Thymus (tissue), 11 donors: Measurements from ENCODE around the gene MYH10. TPM values are rescaled to one million over a fixed set of nuclear protein-coding genes. Genes with fewer than 3 reads are reported as not detected.

ENCODE experiments used
- DNase-seq, 9 donors: peaks; one replicate each; pipeline ENCODE4 v3.0.0-alpha.2; 2013; ENCODE audit warnings: low spot score in 9 of 9, low read depth in 6 of 9, missing footprints in 1 of 9
- H3K27ac ChIP-seq, 2 donors: one replicate each; pipeline ENCODE4 v1.5.1; 2013; ENCODE audit warnings: control low read depth in 1 of 2, low read depth in 1 of 2, low read length in 1 of 2, mild to moderate bottlenecking in 1 of 2, moderate library complexity in 1 of 2
- H3K27me3 ChIP-seq, 2 donors: one replicate each; pipeline ENCODE4 v1.5.1; 2013; ENCODE audit warnings: low read length in 1 of 2; ENCODE audit not compliant: control insufficient read depth in 2 of 2, insufficient read depth in 1 of 2
- H3K36me3 ChIP-seq, 2 donors: one replicate each; pipeline ENCODE4 v1.5.1; 2013; ENCODE audit warnings: low read length in 1 of 2, mild to moderate bottlenecking in 1 of 2, moderate library complexity in 1 of 2; ENCODE audit not compliant: control insufficient read depth in 2 of 2, insufficient read depth in 2 of 2
- H3K4me1 ChIP-seq, 2 donors: one replicate each; pipeline ENCODE4 v1.5.1; 2013; ENCODE audit warnings: low read length in 2 of 2; ENCODE audit not compliant: control insufficient read depth in 2 of 2, insufficient read depth in 2 of 2
- H3K4me3 ChIP-seq, 2 donors: one replicate each; pipeline ENCODE4 v1.5.1; 2013; ENCODE audit warnings: low read length in 2 of 2, control low read depth in 1 of 2, mild to moderate bottlenecking in 1 of 2
- H3K9me3 ChIP-seq, 2 donors: one replicate each; pipeline ENCODE4 v1.5.1; 2013; ENCODE audit warnings: low read length in 1 of 2, mild to moderate bottlenecking in 1 of 2; ENCODE audit not compliant: control insufficient read depth in 2 of 2, insufficient read depth in 1 of 2
- WGBS: extraction: QIAGEN DNeasy Blood & Tissue Kit; methylation state at CpG from one replicate; pipeline ENCODE4 v1.1.7; 2013; 5-methylcytosine and 5-hydroxymethylcytosine counted together
- polyA plus RNA-seq: library from polyadenylated mRNA; stranded (reverse); fragments of 200-250 nt; gene quantifications from one replicate; pipeline ENCODE4 v1.2.3, GENCODE V29; 2013
- total RNA-seq: library from RNA; stranded (reverse); fragments of 120-200 nt; gene quantifications from one replicate; pipeline ENCODE4 v1.2.4, GENCODE V29; 2013
- donor health status: healthy.

MYH10 gene
- total and polyA plus RNA-seq, 2 donors: 4.2 to 13.2 TPM

DNA sequence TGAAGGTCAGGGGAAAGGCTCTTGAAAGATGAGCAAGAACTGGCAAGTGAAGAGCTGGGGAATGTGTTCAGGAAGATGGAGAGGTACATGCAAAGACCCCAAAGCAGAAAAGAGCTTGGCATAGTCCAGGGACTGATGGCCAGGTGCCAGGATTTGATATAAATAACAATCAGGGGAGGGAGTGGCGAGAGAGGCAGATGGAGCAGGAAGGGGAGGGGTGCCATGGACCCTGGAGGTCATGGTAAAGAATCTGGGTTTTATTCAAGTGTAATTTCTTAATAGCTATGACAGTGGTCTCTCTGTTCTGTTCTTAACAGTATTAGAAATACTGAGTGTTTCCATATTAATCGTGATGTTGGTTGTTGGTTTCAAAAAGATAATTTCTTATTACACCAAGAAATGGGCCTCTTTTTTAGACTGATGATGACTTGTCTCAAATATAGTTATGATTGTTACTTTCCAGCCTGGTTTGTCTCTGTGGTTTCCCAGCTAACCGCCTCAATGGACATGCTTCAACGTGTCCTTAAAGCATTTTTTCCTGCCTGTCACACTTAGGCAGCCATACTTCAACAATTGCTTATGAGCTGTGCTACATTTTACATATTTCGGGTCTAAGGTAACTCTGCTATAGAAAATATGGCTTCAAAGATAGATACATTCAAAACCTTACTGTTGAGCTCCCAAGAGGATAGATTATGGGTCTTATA, 49.4 kb downstream of the MYH10 start:
- DNase-seq: no peak
- WGBS: 92% methylated on average over 5 of the region's 5 CpGs
- Histone ChIP-seq H3K4me3 (no peak overlapping the region), H3K4me1 (no peaks in the 10 kb centered on the region), H3K27ac (peak overlapping the region in 1 of 2 donors; percentile 37), H3K9me3 (no peaks in the 10 kb centered on the region), H3K27me3 (no peaks in the 10 kb centered on the region), H3K36me3 (peaks cover 0 to 2% of the 10 kb centered on the region in 2 donors)

DNA sequence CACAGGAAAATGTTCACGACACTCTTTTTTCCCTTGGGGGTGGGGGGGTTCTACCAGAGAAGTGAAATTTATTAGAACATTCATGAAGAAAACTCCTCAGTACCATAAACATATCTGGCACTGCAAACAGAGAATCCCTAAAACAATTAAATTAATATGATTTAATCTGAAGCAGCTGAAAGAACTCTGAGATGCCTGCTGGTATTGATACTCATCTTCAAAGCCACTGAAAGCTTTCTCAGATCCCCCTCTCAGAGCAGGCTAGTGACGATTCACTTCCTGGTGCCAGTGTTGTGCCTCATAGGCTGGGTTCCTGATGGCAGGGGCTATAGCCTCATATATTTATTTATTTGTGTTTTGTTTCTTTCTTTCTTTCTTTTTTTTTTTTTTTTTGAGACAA, 52.7 kb downstream of the MYH10 start:
- Histone ChIP-seq H3K4me3 (no peak overlapping the region), H3K36me3 (peaks cover 0 to 2% of the 10 kb centered on the region in 2 donors), H3K27ac (no peak overlapping the region), H3K4me1 (no peaks in the 10 kb centered on the region), H3K9me3 (no peaks in the 10 kb centered on the region), H3K27me3 (no peaks in the 10 kb centered on the region)
- DNase-seq: peak in 2 of 9 donors; percentile 1 to 4
- 79% methylated on average over 2 of the region's 2 CpGs for WGBS

DNA sequence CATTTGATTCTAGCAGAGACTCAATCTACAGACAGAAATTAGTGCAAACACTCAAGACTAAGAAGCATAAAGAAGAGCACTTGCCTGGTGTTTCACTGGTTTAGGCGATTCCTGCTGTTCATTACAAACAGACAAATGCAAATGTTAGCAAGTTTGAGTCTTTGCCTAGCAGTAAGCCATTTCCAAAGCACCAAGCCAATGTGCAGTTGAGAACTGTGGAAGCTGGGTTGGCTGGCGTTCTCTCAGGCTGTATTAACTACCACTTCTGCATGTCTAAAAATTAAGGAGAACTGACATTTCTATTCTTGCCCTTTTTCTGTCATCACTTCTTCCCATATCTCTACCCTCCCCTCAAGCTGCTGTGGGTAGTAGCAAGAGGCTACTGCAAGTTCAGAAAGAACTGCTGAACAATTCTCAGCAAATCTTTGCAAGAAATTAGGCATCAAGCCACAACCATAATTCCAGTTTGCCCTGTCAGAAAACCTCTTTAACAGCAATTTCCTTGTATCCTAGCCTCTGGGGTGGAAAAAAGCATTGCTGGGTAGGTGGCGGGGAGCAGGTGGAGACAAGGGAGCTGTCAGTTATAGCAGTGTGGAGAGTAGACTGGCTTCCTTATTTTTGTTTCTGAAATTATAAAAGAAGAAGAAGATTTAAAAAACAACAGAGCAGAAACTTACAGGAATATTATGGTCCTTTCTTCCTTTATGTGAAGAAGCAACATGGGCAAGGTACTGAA, 53.8 kb downstream of the MYH10 start:
- no peak overlapping the region for H3K4me3 ChIP-seq
- H3K27me3 ChIP-seq: no peaks in the 10 kb centered on the region
- H3K36me3 ChIP-seq: peaks cover 0 to 2% of the 10 kb centered on the region in 2 donors
- H3K27ac ChIP-seq: no peak overlapping the region
- no peaks in the 10 kb centered on the region for H3K9me3 ChIP-seq
- no peaks in the 10 kb centered on the region for H3K4me1 ChIP-seq
- no peak for DNase-seq
- 98% methylated on average over 3 of the region's 3 CpGs for WGBS

DNA sequence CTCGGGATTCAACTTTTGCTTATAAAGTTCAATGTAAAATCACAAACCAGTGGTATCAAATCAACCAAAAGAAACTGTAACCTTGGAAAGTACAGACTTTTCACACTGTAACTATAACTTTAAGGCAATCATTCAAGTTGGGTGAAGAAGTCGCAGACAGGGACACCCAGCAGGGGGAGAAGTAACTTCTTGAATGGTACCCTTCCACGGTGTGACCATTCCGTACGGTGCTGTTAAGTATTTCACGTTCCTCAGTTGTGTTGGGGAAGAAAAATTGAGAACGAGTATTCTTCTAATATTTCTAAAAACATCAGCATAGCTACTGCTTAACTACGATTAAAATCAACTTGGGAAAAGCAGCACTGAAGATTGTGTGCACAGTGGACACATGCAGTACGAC, 55.8 kb downstream of the MYH10 start:
- no peaks in the 10 kb centered on the region for H3K4me1 ChIP-seq
- no peaks in the 10 kb centered on the region for H3K9me3 ChIP-seq
- WGBS: 96% methylated on average over 9 of the region's 9 CpGs
- peaks cover 0 to 2% of the 10 kb centered on the region in 2 donors for H3K36me3 ChIP-seq
- no peak overlapping the region for H3K4me3 ChIP-seq
- no peak for DNase-seq
- H3K27me3 ChIP-seq: no peaks in the 10 kb centered on the region
- H3K27ac ChIP-seq: no peak overlapping the region

DNA sequence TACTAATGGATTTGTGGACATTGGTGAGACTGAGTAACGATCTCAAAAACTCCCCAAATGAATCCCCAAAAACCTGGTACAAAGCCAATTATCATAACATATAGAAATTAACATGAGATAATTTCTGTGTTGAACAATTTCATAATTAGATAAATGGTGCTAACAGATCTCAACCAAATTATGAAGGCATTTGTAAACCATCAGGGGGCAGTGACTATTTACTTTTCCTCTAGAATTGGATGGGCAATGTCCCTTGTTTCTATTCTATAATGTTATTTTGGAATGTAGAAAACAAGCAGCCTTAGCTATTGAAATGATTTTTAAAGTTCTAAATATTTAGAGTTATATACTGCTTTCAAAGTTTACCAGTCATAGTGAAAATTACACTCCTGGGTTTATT, 57.8 kb downstream of the MYH10 start:
- no peak overlapping the region for H3K27ac ChIP-seq
- DNase-seq: no peak
- 95% methylated on average over 1 of the region's 1 CpG for WGBS

DNA sequence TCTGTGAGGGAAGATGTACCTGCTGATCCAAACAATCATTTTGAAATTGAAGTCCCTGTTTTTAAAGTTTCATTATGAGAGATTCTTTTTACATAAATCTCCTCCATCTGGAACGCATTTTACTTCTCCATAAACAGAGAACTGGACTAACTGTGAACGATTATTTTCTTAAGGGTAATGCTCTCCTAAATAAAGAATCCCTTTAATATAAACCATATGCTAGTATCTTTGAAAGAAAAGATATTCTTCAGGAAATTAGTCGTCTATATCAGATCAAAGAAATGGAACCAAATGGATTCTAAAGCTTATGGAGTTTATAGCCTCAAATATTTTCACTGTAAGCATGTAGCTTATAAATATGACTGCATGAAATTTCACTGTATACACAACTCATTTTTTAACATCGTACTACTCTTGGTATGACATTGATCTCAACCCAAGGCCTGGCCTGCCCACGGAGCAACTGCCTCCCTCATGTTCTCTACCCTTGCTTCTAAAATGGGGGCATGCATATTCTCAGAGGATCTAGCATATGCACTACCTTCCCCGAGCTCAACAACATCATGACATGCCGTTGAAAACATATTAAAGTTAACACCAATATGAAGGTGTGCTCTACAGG, 66.4 kb downstream of the MYH10 start:
- WGBS: 82% methylated on average over 7 of the region's 7 CpGs
- Histone ChIP-seq H3K27ac (no peak overlapping the region), H3K9me3 (no peaks in the 10 kb centered on the region), H3K36me3 (no peaks in the 10 kb centered on the region), H3K4me1 (no peaks in the 10 kb centered on the region), H3K4me3 (no peak overlapping the region), H3K27me3 (no peaks in the 10 kb centered on the region)
- no peak for DNase-seq

More for the DNA sequence above, 57.8 kb downstream of the MYH10 start:
- Histone ChIP-seq H3K4me1 (no peaks in the 10 kb centered on the region), H3K36me3 (peaks cover 0 to 2% of the 10 kb centered on the region in 2 donors), H3K4me3 (no peak overlapping the region), H3K9me3 (no peaks in the 10 kb centered on the region), H3K27me3 (no peaks in the 10 kb centered on the region)

DNA sequence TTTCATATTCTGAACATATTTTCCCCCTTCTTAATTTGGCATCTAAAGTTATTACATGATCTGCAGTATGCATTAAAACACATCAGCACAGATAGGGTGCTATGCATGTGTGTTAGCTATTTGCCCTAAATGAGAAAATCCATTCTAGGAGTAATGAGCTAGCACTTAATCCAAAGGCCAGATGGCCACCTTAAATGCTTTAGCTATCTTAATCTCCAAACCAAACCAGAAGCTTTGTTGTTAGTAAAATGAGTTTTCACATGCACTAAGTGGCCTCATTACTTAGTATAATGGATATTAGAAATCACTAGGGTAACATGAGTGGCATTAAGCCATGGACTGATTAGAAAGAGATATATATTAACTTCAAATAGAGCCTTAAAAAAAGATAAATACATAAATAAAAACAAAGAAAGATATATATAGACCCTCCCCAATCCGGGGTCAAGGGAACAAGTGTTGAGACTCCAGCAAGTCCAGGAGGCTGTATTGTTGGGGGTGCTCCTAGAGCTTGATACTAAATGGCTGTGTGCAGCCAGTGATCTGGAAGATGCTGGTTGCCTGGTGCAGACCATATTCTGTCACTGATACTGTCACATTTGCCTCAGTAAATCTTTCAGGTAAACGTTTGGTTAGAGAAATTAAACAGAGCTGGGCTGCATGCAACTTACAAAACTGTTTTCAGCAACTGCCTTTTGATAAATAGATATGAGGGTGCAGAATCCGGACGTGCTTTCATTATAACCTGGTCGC, 67.3 kb downstream of the MYH10 start:
- Histone ChIP-seq H3K9me3 (no peaks in the 10 kb centered on the region), H3K27ac (no peak overlapping the region), H3K4me3 (no peak overlapping the region), H3K36me3 (no peaks in the 10 kb centered on the region), H3K4me1 (no peaks in the 10 kb centered on the region), H3K27me3 (no peaks in the 10 kb centered on the region)
- 95% methylated on average over 5 of the region's 5 CpGs for WGBS
- no peak for DNase-seq

DNA sequence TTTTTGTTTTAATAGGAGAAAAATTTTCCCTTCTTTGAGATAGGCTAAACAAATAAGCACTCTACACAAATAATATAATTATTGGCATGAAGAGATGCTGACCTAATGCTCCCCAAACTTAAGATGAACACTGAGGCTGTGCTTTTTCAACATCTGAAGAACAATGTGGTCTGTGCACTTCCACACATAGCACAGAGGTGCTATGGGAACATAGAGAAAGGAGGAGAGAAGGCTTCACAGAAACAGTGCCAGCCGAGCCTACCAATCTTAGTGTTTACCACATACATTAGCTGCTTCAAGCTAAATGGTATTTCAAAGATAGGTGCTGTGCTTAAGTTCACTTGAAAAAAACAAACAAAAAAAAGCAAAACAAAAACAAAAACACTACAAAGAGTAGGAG, 72.4 kb downstream of the MYH10 start:
- Histone ChIP-seq H3K4me1 (no peaks in the 10 kb centered on the region), H3K36me3 (no peaks in the 10 kb centered on the region), H3K4me3 (no peak overlapping the region), H3K27me3 (no peaks in the 10 kb centered on the region), H3K27ac (no peak overlapping the region), H3K9me3 (no peaks in the 10 kb centered on the region)
- DNase-seq: no peak
- WGBS: 100% methylated on average over 1 of the region's 1 CpG
